ENCODE results near the gene MYG1.

Gene MYG1

DNA sequence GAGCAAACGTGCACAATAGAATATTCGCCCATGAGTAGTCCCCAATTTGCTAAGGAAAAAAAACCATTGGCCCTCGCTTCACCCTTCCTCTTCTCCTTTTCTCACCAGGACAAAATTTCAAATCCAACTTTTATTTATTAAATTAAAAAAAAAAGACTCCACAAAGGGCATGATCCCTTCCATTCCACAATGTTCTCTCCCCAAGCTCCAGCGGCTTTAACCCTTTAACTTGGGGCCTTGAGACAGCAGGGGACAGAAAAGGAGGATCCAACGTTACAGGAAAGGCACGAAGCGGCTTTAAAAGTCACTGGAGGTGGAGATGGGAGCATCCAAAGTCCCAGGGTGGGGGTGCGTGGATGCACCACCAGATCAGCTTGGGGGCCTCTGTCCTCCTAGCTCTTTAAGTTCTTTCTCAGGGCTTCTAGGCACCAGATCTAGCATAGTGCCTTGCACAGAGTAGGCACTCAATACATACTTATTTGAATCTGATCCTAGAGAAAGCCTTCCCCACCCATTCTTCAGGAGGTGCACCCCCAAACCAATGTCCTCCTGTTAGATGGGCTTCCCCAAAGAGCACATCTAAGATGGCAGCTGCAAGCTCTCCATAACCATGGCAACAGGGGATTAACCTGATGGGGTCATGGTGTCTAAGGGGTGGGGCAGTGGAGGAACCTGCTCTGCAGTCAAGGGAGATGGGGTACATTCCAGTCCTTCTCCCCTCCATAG is 27.1 kb downstream of the MYG1 start:
- in situ Hi-C loops (cut with MboI; ENCODE audit: low sequenced_read_pairs), result loop anchor here (25.0 kb wide), 1 partner anchor 111 kb away; the partner anchor contains the start of gene PRR13

DNA sequence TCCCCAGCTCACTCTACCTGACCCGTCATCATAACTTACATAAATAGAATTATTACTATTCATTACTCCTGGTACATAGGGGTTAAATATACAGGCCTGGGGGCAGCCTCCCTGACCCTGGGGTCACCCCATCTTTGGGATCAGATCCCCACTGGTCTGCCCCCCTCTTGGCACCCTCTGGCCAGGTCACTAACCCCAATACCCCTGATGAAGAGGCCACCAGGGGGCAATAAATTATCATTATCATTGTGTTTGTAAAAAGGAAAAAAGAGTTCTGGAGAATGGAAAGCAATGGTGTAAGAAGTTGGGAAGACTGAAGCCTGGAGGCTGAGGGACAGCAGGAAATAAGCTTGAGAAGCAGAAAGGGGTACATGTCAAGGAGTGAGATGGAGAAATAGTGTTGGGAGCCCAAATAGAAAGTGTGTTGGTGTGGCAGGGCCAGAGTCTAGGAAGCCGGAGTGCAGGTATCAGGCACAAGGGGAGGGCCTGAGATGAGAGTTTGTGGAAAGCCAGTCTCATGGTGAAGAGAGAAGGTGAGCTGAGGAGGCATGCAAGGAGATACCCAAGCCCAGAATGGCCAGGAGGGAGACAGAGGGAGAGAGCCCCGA is 28.0 kb downstream of the MYG1 start:
- in situ Hi-C loops (cut with MboI; ENCODE audit: low sequenced_read_pairs), result loop anchor here (25.0 kb wide), 1 partner anchor 110 kb away; the partner anchor contains the start of gene PRR13

DNA sequence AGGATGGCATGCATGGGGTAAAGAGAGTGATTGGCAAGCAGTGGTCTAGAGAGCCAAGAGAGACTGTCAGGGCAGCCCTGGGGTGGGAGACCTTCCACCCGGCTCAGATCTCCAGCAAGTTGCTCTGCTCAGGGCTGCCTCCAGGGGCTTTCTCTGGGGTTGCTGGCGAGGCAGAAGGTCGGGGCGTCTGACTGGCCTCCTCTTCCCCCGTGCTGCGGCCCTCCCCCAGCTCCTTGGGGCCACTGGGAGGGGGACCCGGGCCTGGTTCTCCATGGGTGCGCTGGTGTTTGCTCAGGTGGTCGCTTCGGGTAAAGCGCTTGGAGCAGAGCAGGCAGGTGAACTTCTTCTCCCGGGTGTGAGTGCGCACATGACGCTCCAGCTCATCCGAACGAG is 28.5 kb downstream of the MYG1 start:
- in situ Hi-C loops (cut with MboI; ENCODE audit: low sequenced_read_pairs), result loop anchor here (25.0 kb wide), 1 partner anchor 109 kb away; the partner anchor contains the start of gene PRR13

DNA sequence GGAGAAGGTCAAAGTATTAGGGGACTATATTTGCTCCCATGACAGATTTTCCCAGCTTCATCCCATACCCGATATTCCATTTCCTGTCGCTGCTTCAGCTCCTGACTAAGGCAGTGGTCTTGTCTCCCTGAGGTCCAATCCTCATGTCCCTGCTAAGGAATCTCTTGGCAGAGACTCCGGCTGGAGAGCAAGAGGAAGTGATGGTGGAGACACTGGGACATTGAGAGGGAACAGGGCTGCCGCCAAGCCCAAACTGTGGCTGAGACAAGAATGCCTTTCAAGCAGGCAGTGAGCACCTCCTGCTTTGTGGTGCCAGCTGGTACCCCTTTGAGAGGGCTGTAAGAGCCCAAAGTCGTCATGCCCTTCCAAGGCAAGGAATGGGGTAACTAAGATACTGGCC is 31.2 kb downstream of the MYG1 start:
- in situ Hi-C loops (cut with MboI; ENCODE audit: low sequenced_read_pairs), result loop anchor here (25.0 kb wide), 1 partner anchor 107 kb away; the partner anchor contains the start of gene PRR13

DNA sequence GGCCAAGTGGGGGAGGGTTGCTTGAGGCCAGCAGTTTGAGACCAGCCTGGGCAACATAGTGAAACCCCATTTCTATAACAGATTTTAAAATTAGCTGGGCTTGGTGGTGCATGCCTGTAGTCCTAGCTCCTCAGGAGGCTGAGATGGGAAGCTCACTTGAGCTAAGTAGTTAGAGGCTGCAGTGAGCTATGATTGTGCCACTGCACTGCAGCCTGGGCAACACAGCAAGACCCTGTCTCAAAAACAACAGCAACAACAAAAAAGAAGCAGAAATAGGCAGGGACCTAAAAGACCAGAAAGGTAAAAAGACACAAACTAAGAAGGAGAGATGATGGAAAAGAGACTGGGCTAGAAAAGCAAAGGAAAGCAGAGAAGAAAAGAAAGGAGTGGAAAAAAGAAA is 32.8 kb downstream of the MYG1 start:
- in situ Hi-C loops (cut with MboI; ENCODE audit: low sequenced_read_pairs), result loop anchor here (25.0 kb wide), 1 partner anchor 105 kb away; the partner anchor contains the start of gene PRR13

DNA sequence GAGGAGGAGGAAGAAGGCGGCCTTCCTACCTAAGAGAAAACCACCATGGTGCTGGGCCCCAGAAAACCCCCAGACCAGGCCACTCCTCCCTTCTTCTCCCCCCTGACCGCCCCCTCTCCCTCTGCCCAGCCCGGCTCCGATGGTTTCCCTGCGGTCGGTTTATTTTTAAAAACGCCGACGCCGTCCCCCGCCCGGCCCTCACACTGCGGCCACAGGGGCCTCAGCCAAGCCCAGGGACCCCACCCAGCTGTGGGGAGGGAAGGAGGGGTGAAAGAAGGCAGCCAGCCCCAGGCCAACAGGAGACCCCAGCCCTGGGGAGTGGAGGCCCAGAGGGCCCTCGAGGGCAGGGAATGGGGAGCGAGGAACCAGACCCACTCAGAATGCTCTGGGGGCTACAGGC is 33.2 kb downstream of the MYG1 start:
- in situ Hi-C loops (cut with MboI; ENCODE audit: low sequenced_read_pairs), result loop anchor here (25.0 kb wide), 1 partner anchor 105 kb away; the partner anchor contains the start of gene PRR13

DNA sequence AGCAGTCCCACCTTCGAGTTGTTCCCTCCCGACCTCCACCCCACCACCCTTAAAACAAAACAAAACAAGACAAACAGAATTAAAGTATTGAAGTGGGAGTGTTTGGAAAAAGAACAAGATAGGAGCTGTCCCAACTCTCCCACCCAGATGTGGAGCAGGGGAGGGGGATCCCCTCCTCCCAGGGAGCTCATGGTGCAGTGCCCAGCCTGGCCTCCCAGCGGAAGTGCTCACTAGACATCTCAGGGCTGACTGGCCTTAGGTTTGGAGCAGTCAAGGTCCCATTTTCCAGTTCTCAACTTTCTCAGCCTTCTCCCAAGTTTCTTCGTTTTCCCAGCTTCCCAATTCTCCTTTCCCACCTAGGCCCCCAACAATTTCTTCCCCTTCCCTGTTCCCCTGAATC is 33.8 kb downstream of the MYG1 start:
- in situ Hi-C loops (cut with MboI; ENCODE audit: low sequenced_read_pairs), result loop anchor here (25.0 kb wide), 1 partner anchor 104 kb away; the partner anchor contains the start of gene PRR13

DNA sequence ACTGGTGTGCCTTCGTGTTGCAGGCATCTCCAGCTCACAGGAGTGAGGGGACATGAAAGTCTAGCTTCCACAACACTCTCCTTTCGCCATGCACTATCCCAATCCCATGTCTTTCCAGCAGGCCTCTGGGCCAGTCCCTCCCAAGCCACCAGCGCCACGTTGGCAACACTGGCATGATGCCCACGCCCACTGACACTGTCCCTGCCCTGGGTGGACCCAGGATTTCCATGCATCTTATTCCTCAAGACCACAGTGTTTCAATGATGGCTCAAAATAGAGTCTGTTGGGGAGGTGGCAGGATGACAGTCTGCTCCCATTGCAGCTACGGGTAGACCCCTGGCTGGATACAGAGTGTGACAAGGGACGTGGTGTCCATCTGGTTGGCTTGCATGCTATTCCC is 34.4 kb downstream of the MYG1 start:
- in situ Hi-C loops (cut with MboI; ENCODE audit: low sequenced_read_pairs), result loop anchor here (25.0 kb wide), 1 partner anchor 103 kb away; the partner anchor contains the start of gene PRR13

DNA sequence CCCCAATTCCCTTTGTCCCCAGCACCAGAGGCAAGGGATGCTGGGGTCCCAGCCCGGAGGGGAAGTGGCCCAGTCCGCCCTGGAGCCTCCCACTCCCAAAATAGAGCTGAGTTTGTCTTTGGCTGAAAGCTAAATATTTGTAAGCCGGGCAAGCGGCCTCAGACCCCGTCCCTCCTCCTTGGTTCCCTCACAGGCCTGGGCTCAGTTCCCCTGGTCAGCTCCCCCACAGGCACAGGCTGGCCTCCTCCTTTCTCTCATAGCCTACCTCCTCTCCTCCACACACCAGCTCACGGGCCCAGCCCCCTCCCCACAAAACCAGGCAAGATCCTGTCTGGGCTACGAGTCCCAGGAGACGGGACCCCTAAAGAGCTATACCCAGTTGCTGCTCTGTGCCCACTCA is 35.3 kb downstream of the MYG1 start:
- in situ Hi-C loops (cut with MboI; ENCODE audit: low sequenced_read_pairs), result loop anchor here (25.0 kb wide), 1 partner anchor 102 kb away; the partner anchor contains the start of gene PRR13

DNA sequence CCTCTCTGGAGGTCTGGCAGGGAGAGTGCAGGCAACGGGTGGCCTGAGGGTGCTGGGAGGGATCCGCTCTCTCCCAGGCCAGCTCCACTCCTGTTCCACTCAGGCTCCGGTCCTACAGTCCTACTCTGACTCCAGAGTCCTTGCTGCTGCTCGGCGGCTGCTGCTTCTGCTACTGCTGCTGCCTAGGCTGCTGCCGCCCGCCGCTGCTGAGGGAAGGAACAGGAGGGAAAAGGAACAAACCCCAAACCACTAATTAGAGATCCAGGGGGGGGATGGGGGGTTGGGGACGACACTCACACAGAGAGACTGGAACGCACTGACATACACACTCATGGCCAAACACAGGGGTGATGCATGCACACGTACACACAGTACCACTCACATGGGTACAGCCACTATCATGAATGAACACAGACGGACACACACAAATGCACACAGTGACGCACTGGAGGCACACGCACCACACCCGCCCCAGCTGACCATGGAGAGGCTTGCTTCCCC is 36.7 kb downstream of the MYG1 start, which contains the start of gene SP7:
TSS of gene SP7 (minus strand) at position 174 of the 501 bp plus-strand sequence. CDS start 708 bp downstream, outside the sequence.
- in situ Hi-C loops (cut with MboI; ENCODE audit: low sequenced_read_pairs), result loop anchor here (25.0 kb wide), 1 partner anchor 101 kb away; the partner anchor contains the start of gene PRR13

DNA sequence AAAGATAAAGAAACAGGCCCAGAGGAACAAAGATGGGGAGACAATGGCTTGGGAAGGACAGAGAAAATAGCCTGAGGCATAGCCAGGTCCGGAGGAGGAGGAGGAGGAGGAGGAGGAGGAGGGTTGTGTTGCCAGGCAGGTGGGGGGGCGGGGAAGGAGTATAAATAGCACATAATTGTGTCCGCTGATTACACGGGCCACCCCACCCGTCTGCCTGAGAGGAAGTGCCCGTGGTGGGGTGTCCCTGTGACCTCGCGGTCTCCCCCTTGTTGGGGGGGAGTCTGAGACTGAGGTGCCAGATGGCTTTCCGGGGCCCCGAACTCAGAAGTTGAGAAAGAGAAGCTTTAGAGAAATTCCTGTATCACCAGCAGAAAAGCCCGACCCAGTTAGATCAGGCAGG is 38.5 kb downstream of the MYG1 start:
- in situ Hi-C loops (cut with MboI; ENCODE audit: low sequenced_read_pairs), result loop anchor here (25.0 kb wide), 1 partner anchor 99 kb away; the partner anchor contains the start of gene PRR13

DNA sequence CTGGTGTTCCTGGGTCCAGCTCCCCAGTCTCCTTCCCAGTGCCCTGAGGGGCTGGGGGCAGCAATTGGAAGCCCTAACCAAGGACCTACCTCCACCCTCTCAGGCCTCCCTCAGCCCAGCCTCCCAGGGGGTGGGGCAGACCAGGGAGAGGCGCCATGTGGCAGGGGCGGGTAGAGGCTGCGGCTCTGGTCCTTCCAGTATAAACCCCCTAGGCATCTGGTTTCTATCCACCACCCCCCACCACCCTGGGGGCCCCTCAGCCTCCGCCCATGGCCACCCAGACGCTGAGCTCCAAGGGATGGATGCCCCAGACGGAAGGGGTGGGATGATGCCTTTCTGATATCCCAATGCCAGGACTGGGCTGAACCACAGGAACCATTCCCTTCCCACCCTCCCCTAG is 39.4 kb downstream of the MYG1 start:
- in situ Hi-C loops (cut with MboI; ENCODE audit: low sequenced_read_pairs), result loop anchor here (25.0 kb wide), 1 partner anchor 98 kb away; the partner anchor contains the start of gene PRR13

DNA sequence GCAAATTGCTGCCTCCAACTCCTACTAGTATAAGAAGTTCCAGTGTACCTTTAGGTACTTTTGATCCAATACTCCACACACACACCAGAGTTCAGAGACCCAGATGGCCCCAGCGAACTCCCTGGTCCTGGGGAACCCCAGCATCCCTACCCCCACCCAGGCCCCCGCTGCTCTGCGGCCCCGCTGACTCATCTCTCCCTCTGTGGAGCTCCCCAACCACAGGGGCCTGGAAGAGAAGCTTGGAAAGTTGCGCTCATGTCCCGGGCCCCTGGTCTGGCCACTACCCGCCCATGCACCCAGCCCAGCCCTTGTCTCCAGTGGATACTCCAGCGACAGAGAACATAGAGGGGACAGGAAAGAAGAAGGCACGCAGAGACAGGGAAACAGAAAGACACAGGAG is 40.9 kb downstream of the MYG1 start:
- in situ Hi-C loops (cut with MboI; ENCODE audit: low sequenced_read_pairs), result loop anchor here (25.0 kb wide), 1 partner anchor 97 kb away; the partner anchor contains the start of gene PRR13

DNA sequence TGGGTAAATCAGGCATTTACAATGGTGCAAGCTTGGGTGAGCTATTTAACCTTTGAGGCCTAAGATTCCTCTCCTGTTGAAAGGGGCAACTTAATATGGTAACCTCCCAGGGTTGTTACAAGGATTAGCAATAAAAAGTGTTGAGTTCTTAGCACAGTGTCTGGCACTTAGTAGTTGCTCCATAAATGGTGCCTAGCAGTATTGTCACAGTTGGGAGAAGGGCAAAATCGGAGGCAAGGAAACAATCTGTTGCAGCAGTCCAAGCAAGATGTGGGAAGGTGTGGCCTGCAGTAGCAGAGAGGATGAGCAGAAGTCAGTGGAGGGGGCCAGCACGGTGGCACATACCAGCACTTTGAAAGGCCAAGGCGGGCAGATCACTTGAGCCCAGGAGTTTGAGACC is 44.0 kb downstream of the MYG1 start:
- in situ Hi-C loops (cut with MboI; ENCODE audit: low sequenced_read_pairs), result loop anchor here (25.0 kb wide), 1 partner anchor 94 kb away; the partner anchor contains the start of gene PRR13

DNA sequence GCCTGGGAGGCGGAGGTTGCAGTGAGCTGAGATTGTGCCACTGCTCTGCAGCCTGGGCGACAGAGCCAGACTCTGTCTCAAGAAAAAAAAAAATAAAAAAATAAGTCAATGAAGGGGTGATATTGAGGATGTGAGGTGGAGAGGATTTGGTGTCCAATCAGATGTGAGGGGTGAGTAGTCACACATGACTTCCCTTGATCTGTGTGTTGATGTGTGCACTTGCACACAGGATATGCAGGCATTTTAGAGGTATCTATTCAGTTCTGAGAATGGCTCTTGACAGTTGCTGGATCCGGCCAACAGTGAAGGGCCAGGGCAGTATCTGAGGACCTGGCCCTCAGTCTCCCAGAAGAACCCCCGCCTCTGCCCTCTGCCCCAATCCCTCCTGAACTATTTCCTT is 44.5 kb downstream of the MYG1 start:
- in situ Hi-C loops (cut with MboI; ENCODE audit: low sequenced_read_pairs), result loop anchor here (25.0 kb wide), 1 partner anchor 93 kb away; the partner anchor contains the start of gene PRR13

DNA sequence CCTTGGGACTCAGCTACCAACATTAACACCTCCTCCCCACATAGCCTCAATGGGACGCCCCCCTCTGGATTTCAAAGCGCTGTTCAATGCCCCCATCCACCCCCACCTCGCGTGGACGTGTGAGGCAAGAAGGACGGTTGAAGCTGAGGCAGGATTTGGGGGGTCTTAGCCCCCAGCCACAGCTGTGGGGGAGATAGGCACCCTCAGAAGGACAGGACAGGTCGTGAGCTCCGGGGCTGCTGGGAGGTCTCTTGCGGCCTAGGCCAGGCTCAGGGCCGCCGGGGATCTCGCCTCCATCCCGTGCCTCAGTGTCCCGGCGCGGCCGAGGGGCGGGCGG is 45.0 kb downstream of the MYG1 start:
- in situ Hi-C loops (cut with MboI; ENCODE audit: low sequenced_read_pairs), result loop anchor here (25.0 kb wide), 1 partner anchor 93 kb away; the partner anchor contains the start of gene PRR13

DNA sequence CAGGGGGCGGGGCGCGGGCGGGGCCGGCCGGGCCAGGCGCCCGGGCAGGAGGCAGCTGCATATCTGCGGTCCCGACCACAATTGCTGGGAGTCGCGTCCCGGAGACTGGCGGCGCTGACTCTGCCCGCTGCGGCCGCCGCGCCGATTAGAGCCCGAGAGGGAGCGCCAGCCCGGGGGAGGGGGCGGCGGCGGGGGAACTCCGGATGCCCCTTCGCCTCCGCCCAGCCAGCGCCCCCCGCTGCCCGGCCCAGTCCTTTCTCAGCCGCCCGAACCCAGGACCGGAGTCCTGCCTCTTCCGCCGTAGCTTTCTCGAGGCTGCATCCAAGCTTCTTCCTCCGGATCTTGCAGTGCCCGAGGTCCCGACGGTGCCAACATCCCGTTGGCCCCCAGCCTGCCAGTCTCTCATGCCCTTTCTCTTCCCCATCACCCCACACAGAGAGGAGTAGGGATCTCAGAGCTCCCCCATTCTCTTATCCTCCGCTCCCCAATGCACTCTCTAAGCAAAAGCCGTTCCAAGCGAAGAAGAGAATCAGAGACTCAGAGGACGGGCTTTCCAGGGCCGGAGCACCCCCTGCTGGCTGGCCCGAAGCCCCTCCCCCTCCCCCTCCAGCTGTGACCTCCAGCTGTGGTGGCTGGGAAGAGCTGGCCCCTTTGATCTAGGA is 45.5 kb downstream of the MYG1 start:
- in situ Hi-C loops (cut with MboI; ENCODE audit: low sequenced_read_pairs), result loop anchor here (25.0 kb wide), 1 partner anchor 92 kb away; the partner anchor contains the start of gene PRR13

DNA sequence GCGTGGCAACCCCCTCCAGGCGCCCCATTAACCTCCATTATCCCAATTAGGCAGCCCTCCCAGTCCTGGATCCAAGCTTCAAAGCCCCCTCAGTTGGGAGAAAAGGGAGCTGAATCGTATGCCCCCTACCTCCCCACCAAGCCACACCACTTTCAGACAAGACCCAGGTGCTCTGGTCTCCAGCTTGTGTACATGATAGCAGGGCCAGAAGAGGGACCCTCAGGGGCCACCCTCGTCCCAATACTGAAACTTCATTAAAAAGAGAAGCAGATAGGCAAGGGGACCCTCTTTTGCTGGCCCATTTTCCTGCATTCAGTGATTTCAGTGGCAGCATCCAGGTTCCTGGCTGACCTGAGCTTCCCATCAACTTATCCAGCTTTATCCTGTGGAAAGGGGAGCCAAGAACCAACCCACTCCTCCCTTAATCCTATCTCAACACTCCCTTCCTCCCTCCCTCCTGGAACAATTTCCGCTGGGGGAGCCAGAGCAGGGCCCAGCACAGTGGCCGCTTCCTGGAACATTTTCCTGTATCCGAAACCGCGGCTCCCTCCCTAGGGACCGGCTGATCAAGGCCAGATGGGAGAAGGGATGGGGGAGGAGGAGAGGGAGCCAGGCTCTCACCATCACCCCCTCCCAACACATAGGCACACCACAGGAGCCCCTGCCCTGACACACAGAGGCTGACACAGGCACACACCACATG is 46.1 kb downstream of the MYG1 start:
- in situ Hi-C loops (cut with MboI; ENCODE audit: low sequenced_read_pairs), result loop anchor here (25.0 kb wide), 1 partner anchor 92 kb away; the partner anchor contains the start of gene PRR13

DNA sequence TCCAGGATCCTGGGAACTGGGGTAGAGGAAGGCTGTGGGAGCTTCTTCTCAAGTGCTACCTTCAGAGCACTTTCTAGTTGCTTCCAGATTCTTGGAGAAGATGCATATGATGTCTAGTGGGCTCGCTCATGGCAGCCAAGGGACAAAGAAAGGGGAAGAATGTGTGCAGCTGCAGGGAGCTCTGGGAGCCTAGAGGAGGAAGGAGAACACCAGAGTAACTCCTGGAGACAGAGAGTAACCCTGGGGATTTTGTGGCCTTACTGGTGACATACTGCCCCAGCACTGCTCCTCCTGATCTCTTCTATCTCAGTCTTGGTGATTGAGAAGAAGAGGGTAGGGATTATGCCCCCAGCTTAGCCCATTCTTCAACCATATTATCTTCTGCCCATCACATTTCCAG is 47.0 kb downstream of the MYG1 start:
- in situ Hi-C loops (cut with MboI; ENCODE audit: low sequenced_read_pairs), result loop anchor here (25.0 kb wide), 1 partner anchor 91 kb away; the partner anchor contains the start of gene PRR13

DNA sequence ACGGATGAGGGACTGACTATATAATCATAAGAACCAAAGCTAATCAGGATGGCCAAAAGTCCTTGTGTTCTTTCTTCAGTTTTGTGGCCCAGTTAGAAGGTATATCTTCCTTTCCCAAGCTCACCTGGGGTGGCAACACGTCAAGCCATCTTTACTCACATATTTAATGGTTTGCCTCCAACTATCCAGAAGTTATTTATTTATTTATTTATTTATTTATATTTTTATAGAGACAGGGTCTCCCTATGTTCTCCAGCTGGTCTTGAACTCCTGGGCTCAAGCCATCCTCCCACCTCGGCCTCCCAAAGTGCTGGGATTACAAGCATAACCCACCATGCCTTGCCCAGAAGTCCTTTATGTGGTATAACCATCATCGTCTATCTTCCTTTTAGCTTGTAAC is 48.4 kb downstream of the MYG1 start:
- in situ Hi-C loops (cut with MboI; ENCODE audit: low sequenced_read_pairs), result loop anchor here (25.0 kb wide), 1 partner anchor 89 kb away; the partner anchor contains the start of gene PRR13

All from hTERT RPE-1 (cell line).